RWPE2 (cell line): ENCODE measurements around the gene NT5C1A.

Source experiments
- ATAC-seq: fragments of 200-7000 bp; cut with Tn5 transposase; 3 replicates; pipeline ENCODE4 v1.9.1; 2021; ENCODE audit warnings: low read depth
- DNase-seq: peaks from one replicate; pipeline ENCODE4 v3.0.0-alpha.2; 2020; ENCODE audit warnings: low spot score
- H3K27ac ChIP-seq: fragments of 450-650 bp; 2 replicates; pipeline ENCODE4 v1.5.1; 2017; ENCODE audit warnings: mild to moderate bottlenecking; ENCODE audit not compliant: poor library complexity, severe bottlenecking
- H3K27me3 ChIP-seq: fragments of 250-450 bp; sonication (Bioruptor Pico); 2 replicates; pipeline ENCODE4 v1.5.1; 2021; ENCODE audit warnings: mild to moderate bottlenecking, moderate library complexity; ENCODE audit not compliant: insufficient read depth, poor library complexity, severe bottlenecking
- H3K36me3 ChIP-seq: fragments of 250-450 bp; sonication (Bioruptor Pico); 2 replicates; pipeline ENCODE4 v1.5.1; 2020; ENCODE audit warnings: low read depth, mild to moderate bottlenecking, moderate library complexity
- H3K4me1 ChIP-seq: fragments of 250-450 bp; sonication (Bioruptor Pico); 2 replicates; pipeline ENCODE4 v1.5.1; 2021; ENCODE audit warnings: mild to moderate bottlenecking, moderate library complexity; ENCODE audit not compliant: insufficient read depth, poor library complexity, severe bottlenecking
- H3K4me3 ChIP-seq: fragments of 250-450 bp; sonication (Bioruptor Pico); 2 replicates; pipeline ENCODE4 v1.5.1; 2021; ENCODE audit warnings: mild to moderate bottlenecking, moderate library complexity; ENCODE audit not compliant: severe bottlenecking
- H3K9me3 ChIP-seq: fragments of 250-450 bp; sonication (Bioruptor Pico); 2 replicates; pipeline ENCODE4 v1.5.1; 2021; ENCODE audit warnings: mild to moderate bottlenecking, moderate library complexity; ENCODE audit not compliant: severe bottlenecking
- CTCF ChIP-seq: fragments of 450-650 bp; IDR thresholded peaks from one replicate; pipeline ENCODE4 v1.5.1; 2017; ENCODE audit warnings: mild to moderate bottlenecking, moderate library complexity; ENCODE audit not compliant: poor library complexity, severe bottlenecking

Gene NT5C1A

GRCh38 chr1:39635205-39635870 is 36.6 kb downstream of the NT5C1A start:
- no peak for ATAC-seq
- no peaks in the 10 kb centered on the region for H3K36me3 ChIP-seq
- H3K4me1 ChIP-seq: no peaks in the 10 kb centered on the region
- no peak overlapping the region for H3K4me3 ChIP-seq
- no peak overlapping the region for H3K27ac ChIP-seq
- no peaks in the 10 kb centered on the region for H3K27me3 ChIP-seq
- no peak for TF ChIP-seq CTCF
- no peak for DNase-seq
- no peaks in the 10 kb centered on the region for H3K9me3 ChIP-seq

DNA sequence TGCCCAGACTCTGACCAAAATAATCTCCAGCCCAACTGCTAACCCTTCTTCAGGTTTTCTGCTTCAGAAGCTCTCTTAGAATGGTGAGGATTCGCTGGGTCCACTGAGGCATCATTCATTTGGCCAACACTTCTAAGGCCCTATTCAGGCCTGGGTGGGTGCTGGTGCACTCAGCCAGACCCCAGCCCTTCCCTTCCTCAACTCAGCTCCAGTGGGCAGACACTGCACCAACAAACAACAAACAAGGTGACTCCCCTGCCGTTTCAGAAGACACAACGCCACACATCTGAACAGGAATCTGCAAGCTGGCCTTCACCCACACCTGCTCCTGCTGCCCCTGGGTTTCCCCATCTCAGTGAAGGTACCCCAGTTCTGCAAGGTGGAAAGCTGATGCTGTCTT is 38.5 kb downstream of the NT5C1A start:
- Histone ChIP-seq H3K4me1 (no peaks in the 10 kb centered on the region), H3K27me3 (no peaks in the 10 kb centered on the region), H3K9me3 (no peaks in the 10 kb centered on the region), H3K4me3 (no peak overlapping the region), H3K36me3 (no peaks in the 10 kb centered on the region), H3K27ac (no peak overlapping the region)
- DNase-seq (no peak), ATAC-seq (no peak)
- TF ChIP-seq CTCF: no peak

DNA sequence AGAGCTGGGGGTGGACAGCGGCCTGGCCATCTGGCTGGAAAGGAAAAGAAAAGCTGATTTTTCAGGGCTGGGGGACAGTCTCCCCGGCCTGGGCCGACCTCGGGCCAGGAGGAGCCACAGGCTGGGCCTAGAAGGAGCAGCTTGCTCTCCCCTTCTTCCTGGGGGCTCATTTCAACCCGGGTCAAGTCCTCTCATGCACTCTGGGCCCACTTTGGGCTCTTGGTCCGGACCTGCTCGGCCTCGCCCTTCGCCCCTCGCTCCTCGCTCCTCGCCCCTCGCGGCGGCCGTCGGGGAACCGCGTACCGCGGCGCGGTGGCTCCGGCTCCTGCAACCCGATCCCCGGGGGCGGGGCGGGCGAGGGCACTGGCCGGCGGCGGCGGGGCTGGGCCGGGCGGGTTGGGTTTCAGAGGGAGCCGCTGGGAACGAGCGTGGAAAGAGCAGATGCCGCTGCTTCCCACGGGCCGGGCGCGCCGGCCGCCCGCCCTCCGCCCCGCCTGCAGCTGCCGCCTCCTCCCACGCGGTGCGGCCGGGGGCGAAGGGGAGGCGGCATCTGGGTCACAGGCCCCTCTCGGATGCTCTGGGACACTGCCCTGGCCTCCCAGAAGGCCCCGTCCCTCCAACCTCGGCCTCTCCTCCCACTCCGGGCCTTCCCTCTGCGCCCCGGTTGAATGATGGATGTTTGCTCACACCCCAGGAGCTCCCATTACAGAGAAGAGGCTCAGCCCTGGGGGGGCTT is 39.1 kb downstream of the NT5C1A start:
- peak; percentile 75 for ATAC-seq
- H3K27ac ChIP-seq: no peak overlapping the region
- no peaks in the 10 kb centered on the region for H3K4me1 ChIP-seq
- no peaks in the 10 kb centered on the region for H3K36me3 ChIP-seq
- no peaks in the 10 kb centered on the region for H3K9me3 ChIP-seq
- H3K4me3 ChIP-seq: no peak overlapping the region
- DNase-seq: no peak
- TF ChIP-seq CTCF: no peak
- H3K27me3 ChIP-seq: no peaks in the 10 kb centered on the region

GRCh38 chr1:39632323-39632681 is 39.6 kb downstream of the NT5C1A start:
- DNase-seq: no peak
- Histone ChIP-seq H3K27me3 (no peaks in the 10 kb centered on the region), H3K9me3 (no peaks in the 10 kb centered on the region), H3K36me3 (no peaks in the 10 kb centered on the region), H3K27ac (no peak overlapping the region), H3K4me1 (no peaks in the 10 kb centered on the region), H3K4me3 (no peak overlapping the region)
- no peak for TF ChIP-seq CTCF
- no peak for ATAC-seq
